Measurements from ENCODE around the gene MAP1S. TPM values are rescaled to one million over a fixed set of nuclear protein-coding genes. Genes with fewer than 3 reads are reported as not detected.

The MAP1S gene
- total and polyA plus RNA-seq, 2 of the 13 experiments (the other 11 are each of a cell fraction or from before 2014, with no cell fraction given), result 3.8 to 7.3 TPM

DNA sequence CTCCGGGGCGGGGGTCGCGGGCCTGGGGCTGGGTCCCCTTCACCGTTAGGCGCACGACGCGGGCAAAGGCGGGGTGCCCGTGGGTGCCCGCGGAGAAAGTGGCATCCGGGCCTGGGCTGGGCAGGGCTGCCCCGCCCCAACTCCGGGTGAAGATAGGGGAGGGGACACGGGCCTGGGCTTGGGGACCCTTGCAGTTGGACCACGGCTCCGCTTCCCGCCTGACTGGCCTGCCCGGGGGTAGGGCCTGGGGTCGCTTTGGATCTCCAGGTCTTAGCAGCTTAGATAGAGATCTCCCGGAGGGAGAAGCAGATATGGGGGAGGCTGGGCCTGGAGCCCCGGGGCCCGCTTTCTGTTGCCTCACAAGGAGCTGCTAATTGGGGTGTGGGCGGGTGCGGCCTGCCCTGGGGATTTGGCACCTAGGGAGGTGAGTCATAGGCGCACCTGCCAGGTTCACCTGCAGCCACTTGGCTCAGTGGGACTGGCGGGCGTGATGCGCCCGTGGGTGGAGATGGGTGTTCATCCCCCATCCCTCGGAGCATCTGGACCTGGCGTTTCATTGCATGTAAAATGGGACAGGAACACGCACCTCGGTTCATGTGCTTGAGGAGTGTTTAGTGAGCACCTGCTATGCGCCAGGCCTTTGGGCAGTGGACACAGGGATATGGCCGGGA, 585 bp downstream of the MAP1S start (continued):
- TF ChIP-seq, protein P1, sequence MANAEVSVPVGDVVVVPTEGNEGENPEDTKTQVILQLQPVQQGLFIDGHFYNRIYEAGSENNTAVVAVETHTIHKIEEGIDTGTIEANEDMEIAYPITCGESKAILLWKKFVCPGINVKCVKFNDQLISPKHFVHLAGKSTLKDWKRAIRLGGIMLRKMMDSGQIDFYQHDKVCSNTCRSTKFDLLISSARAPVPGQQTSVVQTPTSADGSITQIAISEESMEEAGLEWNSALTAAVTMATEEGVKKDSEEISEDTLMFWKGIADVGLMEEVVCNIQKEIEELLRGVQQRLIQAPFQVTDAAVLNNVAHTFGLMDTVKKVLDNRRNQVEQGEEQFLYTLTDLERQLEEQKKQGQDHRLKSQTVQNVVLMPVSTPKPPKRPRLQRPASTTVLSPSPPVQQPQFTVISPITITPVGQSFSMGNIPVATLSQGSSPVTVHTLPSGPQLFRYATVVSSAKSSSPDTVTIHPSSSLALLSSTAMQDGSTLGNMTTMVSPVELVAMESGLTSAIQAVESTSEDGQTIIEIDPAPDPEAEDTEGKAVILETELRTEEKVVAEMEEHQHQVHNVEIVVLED (CRISPR knock-in tag; IDR thresholded peaks at IDR 0.05; ENCODE audit: borderline replicate concordance), result no peak
- TF ChIP-seq ZNF563 (CRISPR knock-in tag; IDR thresholded peaks at IDR 0.05), result no peak; the same call in 1 of the 2 replicates
- TF ChIP-seq, protein P2, sequence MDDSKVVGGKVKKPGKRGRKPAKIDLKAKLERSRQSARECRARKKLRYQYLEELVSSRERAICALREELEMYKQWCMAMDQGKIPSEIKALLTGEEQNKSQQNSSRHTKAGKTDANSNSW (CRISPR knock-in tag; IDR thresholded peaks at IDR 0.05; ENCODE audit: borderline replicate concordance), result no peak
- TF ChIP-seq ZNF460 (CRISPR knock-in tag; IDR thresholded peaks at IDR 0.05; ENCODE audit: borderline replicate concordance), result no peak
- TF ChIP-seq FOSL2 (CRISPR knock-in tag; IDR thresholded peaks at IDR 0.05), result peak; percentile 11; the same call in 1 of the 2 replicates
- TF ChIP-seq, protein P3, sequence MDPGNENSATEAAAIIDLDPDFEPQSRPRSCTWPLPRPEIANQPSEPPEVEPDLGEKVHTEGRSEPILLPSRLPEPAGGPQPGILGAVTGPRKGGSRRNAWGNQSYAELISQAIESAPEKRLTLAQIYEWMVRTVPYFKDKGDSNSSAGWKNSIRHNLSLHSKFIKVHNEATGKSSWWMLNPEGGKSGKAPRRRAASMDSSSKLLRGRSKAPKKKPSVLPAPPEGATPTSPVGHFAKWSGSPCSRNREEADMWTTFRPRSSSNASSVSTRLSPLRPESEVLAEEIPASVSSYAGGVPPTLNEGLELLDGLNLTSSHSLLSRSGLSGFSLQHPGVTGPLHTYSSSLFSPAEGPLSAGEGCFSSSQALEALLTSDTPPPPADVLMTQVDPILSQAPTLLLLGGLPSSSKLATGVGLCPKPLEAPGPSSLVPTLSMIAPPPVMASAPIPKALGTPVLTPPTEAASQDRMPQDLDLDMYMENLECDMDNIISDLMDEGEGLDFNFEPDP (CRISPR knock-in tag; conservative IDR thresholded peaks at IDR 0.05), result no peak
- TF ChIP-seq ZNF138 (CRISPR knock-in tag; IDR thresholded peaks at IDR 0.05; ENCODE audit: low read depth), result 0 out of 2 replicates have a peak, but pooled peaks have one; percentile 6
- TF ChIP-seq ZNF430 (CRISPR knock-in tag; IDR thresholded peaks at IDR 0.05), result no peak
- TF ChIP-seq ZNF484 (CRISPR knock-in tag; IDR thresholded peaks at IDR 0.05; ENCODE audit: borderline replicate concordance, low read depth), result no peak
- TF ChIP-seq, protein P4, sequence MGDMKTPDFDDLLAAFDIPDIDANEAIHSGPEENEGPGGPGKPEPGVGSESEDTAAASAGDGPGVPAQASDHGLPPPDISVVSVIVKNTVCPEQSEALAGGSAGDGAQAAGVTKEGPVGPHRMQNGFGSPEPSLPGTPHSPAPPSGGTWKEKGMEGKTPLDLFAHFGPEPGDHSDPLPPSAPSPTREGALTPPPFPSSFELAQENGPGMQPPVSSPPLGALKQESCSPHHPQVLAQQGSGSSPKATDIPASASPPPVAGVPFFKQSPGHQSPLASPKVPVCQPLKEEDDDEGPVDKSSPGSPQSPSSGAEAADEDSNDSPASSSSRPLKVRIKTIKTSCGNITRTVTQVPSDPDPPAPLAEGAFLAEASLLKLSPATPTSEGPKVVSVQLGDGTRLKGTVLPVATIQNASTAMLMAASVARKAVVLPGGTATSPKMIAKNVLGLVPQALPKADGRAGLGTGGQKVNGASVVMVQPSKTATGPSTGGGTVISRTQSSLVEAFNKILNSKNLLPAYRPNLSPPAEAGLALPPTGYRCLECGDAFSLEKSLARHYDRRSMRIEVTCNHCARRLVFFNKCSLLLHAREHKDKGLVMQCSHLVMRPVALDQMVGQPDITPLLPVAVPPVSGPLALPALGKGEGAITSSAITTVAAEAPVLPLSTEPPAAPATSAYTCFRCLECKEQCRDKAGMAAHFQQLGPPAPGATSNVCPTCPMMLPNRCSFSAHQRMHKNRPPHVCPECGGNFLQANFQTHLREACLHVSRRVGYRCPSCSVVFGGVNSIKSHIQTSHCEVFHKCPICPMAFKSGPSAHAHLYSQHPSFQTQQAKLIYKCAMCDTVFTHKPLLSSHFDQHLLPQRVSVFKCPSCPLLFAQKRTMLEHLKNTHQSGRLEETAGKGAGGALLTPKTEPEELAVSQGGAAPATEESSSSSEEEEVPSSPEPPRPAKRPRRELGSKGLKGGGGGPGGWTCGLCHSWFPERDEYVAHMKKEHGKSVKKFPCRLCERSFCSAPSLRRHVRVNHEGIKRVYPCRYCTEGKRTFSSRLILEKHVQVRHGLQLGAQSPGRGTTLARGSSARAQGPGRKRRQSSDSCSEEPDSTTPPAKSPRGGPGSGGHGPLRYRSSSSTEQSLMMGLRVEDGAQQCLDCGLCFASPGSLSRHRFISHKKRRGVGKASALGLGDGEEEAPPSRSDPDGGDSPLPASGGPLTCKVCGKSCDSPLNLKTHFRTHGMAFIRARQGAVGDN (CRISPR knock-in tag; IDR thresholded peaks at IDR 0.05), result 0 out of 2 replicates have a peak, but pooled peaks have one; percentile 1
- TF ChIP-seq ZNF350 (CRISPR knock-in tag; IDR thresholded peaks at IDR 0.05; ENCODE audit: borderline replicate concordance, low read depth), result no peak
- peak; percentile 6; the same call in 1 of the 2 replicates for TF ChIP-seq SALL1 (CRISPR knock-in tag; IDR thresholded peaks at IDR 0.05)
- TF ChIP-seq THAP11 (CRISPR knock-in tag; IDR thresholded peaks at IDR 0.05), result no peak
- TF ChIP-seq, protein P5, sequence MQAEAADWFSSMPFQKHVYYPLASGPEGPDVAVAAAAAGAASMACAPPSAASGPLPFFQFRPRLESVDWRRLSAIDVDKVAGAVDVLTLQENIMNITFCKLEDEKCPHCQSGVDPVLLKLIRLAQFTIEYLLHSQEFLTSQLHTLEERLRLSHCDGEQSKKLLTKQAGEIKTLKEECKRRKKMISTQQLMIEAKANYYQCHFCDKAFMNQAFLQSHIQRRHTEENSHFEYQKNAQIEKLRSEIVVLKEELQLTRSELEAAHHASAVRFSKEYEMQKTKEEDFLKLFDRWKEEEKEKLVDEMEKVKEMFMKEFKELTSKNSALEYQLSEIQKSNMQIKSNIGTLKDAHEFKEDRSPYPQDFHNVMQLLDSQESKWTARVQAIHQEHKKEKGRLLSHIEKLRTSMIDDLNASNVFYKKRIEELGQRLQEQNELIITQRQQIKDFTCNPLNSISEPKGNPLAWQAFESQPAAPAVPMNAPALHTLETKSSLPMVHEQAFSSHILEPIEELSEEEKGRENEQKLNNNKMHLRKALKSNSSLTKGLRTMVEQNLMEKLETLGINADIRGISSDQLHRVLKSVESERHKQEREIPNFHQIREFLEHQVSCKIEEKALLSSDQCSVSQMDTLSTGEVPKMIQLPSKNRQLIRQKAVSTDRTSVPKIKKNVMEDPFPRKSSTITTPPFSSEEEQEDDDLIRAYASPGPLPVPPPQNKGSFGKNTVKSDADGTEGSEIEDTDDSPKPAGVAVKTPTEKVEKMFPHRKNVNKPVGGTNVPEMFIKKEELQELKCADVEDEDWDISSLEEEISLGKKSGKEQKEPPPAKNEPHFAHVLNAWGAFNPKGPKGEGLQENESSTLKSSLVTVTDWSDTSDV (CRISPR knock-in tag; IDR thresholded peaks at IDR 0.05), result 0 out of 2 replicates have a peak, but pooled peaks have one; percentile 45
